Stimulated activated naive CD8-positive, alpha-beta T cell treated with anti-CD3 and anti-CD28 coated beads, Interleukin-15, amount 100 ng/mL, for 72 hours (primary cell): ENCODE data around the gene NELFB.

Experiments
- ATAC-seq: fragments of 150-1000 bp; cut with Tn5 transposase; 2 replicates; pipeline ENCODE4 v1.10.0; 2021; ENCODE audit warnings: mild to moderate bottlenecking, moderate library complexity
- DNase-seq, 2 donors: peaks; one replicate each; pipeline ENCODE4 v3.0.0; 2021 to 2022
- H3K27ac Mint-ChIP-seq, 2 donors: one replicate each; pipeline ENCODE4 v1.8.0; 2022; ENCODE audit warnings: mild to moderate bottlenecking in 2 of 2, mixed read lengths in 2 of 2, moderate library complexity in 2 of 2
- H3K27me3 Mint-ChIP-seq: one replicate; pipeline ENCODE4 v1.8.0; 2022; ENCODE audit warnings: mixed read lengths
- H3K4me1 Mint-ChIP-seq: one replicate; pipeline ENCODE4 v1.8.0; 2022; ENCODE audit warnings: mild to moderate bottlenecking, mixed read lengths
- H3K4me3 Mint-ChIP-seq, 2 donors: one replicate each; pipeline ENCODE4 v1.8.0; 2022; ENCODE audit warnings: mild to moderate bottlenecking in 2 of 2, mixed read lengths in 2 of 2, moderate library complexity in 1 of 2
- H3K9me3 Mint-ChIP-seq, 2 donors: one replicate each; pipeline ENCODE4 v1.8.0; 2022; ENCODE audit warnings: mixed read lengths in 2 of 2

Gene NELFB

GRCh38 chr9:137295849-137296669 is 40.9 kb downstream of the NELFB start:
- Mint-ChIP-seq H3K4me3 (peak overlapping the region; percentile 47 to 58), H3K4me1 (peaks cover 40% of the 10 kb centered on the region), H3K27me3 (peaks cover 71% of the 10 kb centered on the region), H3K9me3 (no peaks in the 10 kb centered on the region), H3K27ac (no peak overlapping the region)
- peak; percentile 26 for ATAC-seq
- no peak for DNase-seq

- Mint-ChIP-seq H3K27ac (no peak overlapping the region), H3K27me3 (peaks cover 72% of the 10 kb centered on the region), H3K4me3 (peak overlapping the region; percentile 47 to 58), H3K4me1 (peaks cover 41% of the 10 kb centered on the region), H3K9me3 (no peaks in the 10 kb centered on the region)
- ATAC-seq, result no peak
- no peak for DNase-seq
These were observed 41.8 kb downstream of the NELFB start for GRCh38 chr9:137296670-137297664.

- Mint-ChIP-seq H3K4me3 (no peak overlapping the region), H3K9me3 (no peaks in the 10 kb centered on the region), H3K27me3 (peaks cover 71% of the 10 kb centered on the region), H3K4me1 (peaks cover 41% of the 10 kb centered on the region), H3K27ac (no peak overlapping the region)
- ATAC-seq, result no peak
- no peak for DNase-seq
These were observed 42.8 kb downstream of the NELFB start for GRCh38 chr9:137297966-137298365.

GRCh38 chr9:137298401-137299202 is 43.5 kb downstream of the NELFB start:
- DNase-seq, result no peak
- ATAC-seq, result no peak
- Mint-ChIP-seq H3K4me1 (peaks cover 46% of the 10 kb centered on the region), H3K27ac (no peak overlapping the region), H3K9me3 (no peaks in the 10 kb centered on the region), H3K27me3 (peaks cover 64% of the 10 kb centered on the region), H3K4me3 (no peak overlapping the region)

GRCh38 chr9:137299203-137299565 is 44.1 kb downstream of the NELFB start:
- H3K9me3 Mint-ChIP-seq, result no peaks in the 10 kb centered on the region
- H3K4me1 Mint-ChIP-seq, result peaks cover 45% of the 10 kb centered on the region
- no peak for ATAC-seq
- peaks cover 58% of the 10 kb centered on the region for H3K27me3 Mint-ChIP-seq
- no peak overlapping the region for H3K4me3 Mint-ChIP-seq
- no peak for DNase-seq
- no peak overlapping the region for H3K27ac Mint-ChIP-seq

- peaks cover 42% of the 10 kb centered on the region for H3K4me1 Mint-ChIP-seq
- ATAC-seq (no peak), DNase-seq (no peak)
- no peak overlapping the region for H3K27ac Mint-ChIP-seq
- H3K9me3 Mint-ChIP-seq, result no peaks in the 10 kb centered on the region
- peaks cover 51% of the 10 kb centered on the region for H3K27me3 Mint-ChIP-seq
- H3K4me3 Mint-ChIP-seq, result peak overlapping the region; percentile 24 to 50
These were observed 44.8 kb downstream of the NELFB start for GRCh38 chr9:137299938-137300337.

GRCh38 chr9:137300567-137301080 is 45.5 kb downstream of the NELFB start:
- Mint-ChIP-seq H3K4me3 (peak overlapping the region; percentile 85 to 90), H3K27me3 (peaks cover 51% of the 10 kb centered on the region), H3K27ac (peak overlapping the region in 1 of 2 donors; percentile 43), H3K9me3 (no peaks in the 10 kb centered on the region), H3K4me1 (peaks cover 47% of the 10 kb centered on the region)
- no peak for DNase-seq
- ATAC-seq, result no peak

GRCh38 chr9:137301081-137301947 is 46.2 kb downstream of the NELFB start:
- no peak overlapping the region for H3K27ac Mint-ChIP-seq
- DNase-seq, result peak in 1 of 2 donors; percentile 53
- H3K4me1 Mint-ChIP-seq, result peaks cover 53% of the 10 kb centered on the region
- H3K27me3 Mint-ChIP-seq, result peaks cover 47% of the 10 kb centered on the region
- H3K9me3 Mint-ChIP-seq, result no peaks in the 10 kb centered on the region
- ATAC-seq, result peak; percentile 40
- peak overlapping the region; percentile 85 to 90 for H3K4me3 Mint-ChIP-seq

- H3K27ac Mint-ChIP-seq, result no peak within 1 kb of the TSS
- ATAC-seq (peak; percentile 81), DNase-seq (peak; percentile 90 to 94)
- no peaks in the 10 kb centered on the region for H3K9me3 Mint-ChIP-seq
- H3K4me3 Mint-ChIP-seq, result peak within 1 kb of the TSS; percentile 85 to 90
- H3K27me3 Mint-ChIP-seq, result peaks cover 43% of the 10 kb centered on the region
- peaks cover 54% of the 10 kb centered on the region for H3K4me1 Mint-ChIP-seq
These were observed 47.0 kb downstream of the NELFB start, which contains the start of gene NRARP for GRCh38 chr9:137302118-137302448. TSS of gene NRARP (minus strand) at chr9:137302271. CDS start at chr9:137301928, 343 bp downstream.

- ATAC-seq (peak; percentile 57), DNase-seq (no peak)
- H3K27ac Mint-ChIP-seq, result no peak overlapping the region
- peaks cover 43% of the 10 kb centered on the region for H3K27me3 Mint-ChIP-seq
- no peaks in the 10 kb centered on the region for H3K9me3 Mint-ChIP-seq
- peaks cover 59% of the 10 kb centered on the region for H3K4me1 Mint-ChIP-seq
- H3K4me3 Mint-ChIP-seq, result peak overlapping the region; percentile 35 to 56
These were observed 47.5 kb downstream of the NELFB start for GRCh38 chr9:137302449-137303150.

GRCh38 chr9:137303151-137303892 is 48.2 kb downstream of the NELFB start:
- no peak overlapping the region for H3K27ac Mint-ChIP-seq
- ATAC-seq (no peak), DNase-seq (peak in 1 of 2 donors; percentile 16)

GRCh38 chr9:137303893-137304382 is 48.8 kb downstream of the NELFB start:
- Mint-ChIP-seq H3K4me1 (peaks cover 59% of the 10 kb centered on the region), H3K4me3 (peak overlapping the region in 1 of 2 donors; percentile 24), H3K27me3 (peaks cover 30% of the 10 kb centered on the region), H3K9me3 (no peaks in the 10 kb centered on the region), H3K27ac (peak overlapping the region in 1 of 2 donors; percentile 59)
- DNase-seq (no peak), ATAC-seq (no peak)

More at GRCh38 chr9:137303151-137303892, 48.2 kb downstream of the NELFB start:
- Mint-ChIP-seq H3K4me3 (peak overlapping the region; percentile 15 to 24), H3K9me3 (no peaks in the 10 kb centered on the region), H3K4me1 (peaks cover 61% of the 10 kb centered on the region), H3K27me3 (peaks cover 36% of the 10 kb centered on the region)
